HG03045 (cell line): ENCODE data around the gene TAS2R20.

Experiments
- ATAC-seq: cut with Tn5 transposase; IDR thresholded peaks from one replicate; pipeline ENCODE4 v1.9.1; 2021; ENCODE audit warnings: mild to moderate bottlenecking, moderate library complexity; ENCODE audit not compliant: unreplicated experiment

TAS2R20 gene

GRCh38 chr12:10960211-10960610 lies 37.9 kb downstream of the TAS2R20 start:
- ATAC-seq, result no peak

- ATAC-seq, result no peak
Measured at GRCh38 chr12:10959804-10960203, 38.3 kb downstream of the TAS2R20 start.

GRCh38 chr12:10957741-10958140 lies 40.4 kb downstream of the TAS2R20 start:
- no peak for ATAC-seq

- ATAC-seq, result no peak
Measured at GRCh38 chr12:10956085-10956484, 42.0 kb downstream of the TAS2R20 start.

GRCh38 chr12:10952645-10953044 lies 45.5 kb downstream of the TAS2R20 start:
- ATAC-seq, result no peak
